NCI-H748 (cell line): Measurements from ENCODE around the gene PANK1.

Experiments used
- DNase-seq: peaks from one replicate; lab custom pipeline; 2025; ENCODE audit not compliant: unreplicated experiment; lab: John Stamatoyannopoulos, UW

Gene PANK1

GRCh38 chr10:89644967-89645741 is at the start of gene PANK1:
Gene PANK1, minus strand, starts transcription at chr10:89645242. Its CDS starts 351 bp downstream, at chr10:89644891.
- peak; percentile 86 for DNase-seq

GRCh38 chr10:89693176-89693575 is 48.1 kb upstream of the PANK1 start:
- DNase-seq, result no peak

- DNase-seq, result no peak
Measured at GRCh38 chr10:89692416-89692815, 47.4 kb upstream of the PANK1 start.

GRCh38 chr10:89690027-89690426 is 45.0 kb upstream of the PANK1 start:
- DNase-seq, result no peak

GRCh38 chr10:89685936-89686335 is 40.9 kb upstream of the PANK1 start:
- DNase-seq, result no peak

GRCh38 chr10:89684604-89685003 is 39.6 kb upstream of the PANK1 start:
- no peak for DNase-seq

- DNase-seq, result peak; percentile 3
Measured at GRCh38 chr10:89683883-89684282, 38.8 kb upstream of the PANK1 start.

GRCh38 chr10:89679986-89680385 is 34.9 kb upstream of the PANK1 start:
- no peak for DNase-seq

- DNase-seq, result no peak
Measured at GRCh38 chr10:89677341-89677740, 32.3 kb upstream of the PANK1 start.

GRCh38 chr10:89670926-89671325 is 25.9 kb upstream of the PANK1 start:
- DNase-seq, result no peak

GRCh38 chr10:89669985-89670384 is 24.9 kb upstream of the PANK1 start:
- no peak for DNase-seq

GRCh38 chr10:89668386-89669071 is 23.5 kb upstream of the PANK1 start:
- DNase-seq, result no peak

- DNase-seq, result no peak
Measured at GRCh38 chr10:89666138-89666537, 21.1 kb upstream of the PANK1 start.

- DNase-seq, result no peak
Measured at GRCh38 chr10:89665302-89665701, 20.3 kb upstream of the PANK1 start.

- DNase-seq, result no peak
Measured at GRCh38 chr10:89664203-89664602, 19.2 kb upstream of the PANK1 start.

- no peak for DNase-seq
Measured at GRCh38 chr10:89663144-89663543, 18.1 kb upstream of the PANK1 start.

- DNase-seq, result no peak
Measured at GRCh38 chr10:89662596-89662995, 17.6 kb upstream of the PANK1 start.

GRCh38 chr10:89659143-89660131 is 14.4 kb upstream of the PANK1 start:
- DNase-seq, result no peak

GRCh38 chr10:89657302-89657701 is 12.3 kb upstream of the PANK1 start:
- no peak for DNase-seq

- DNase-seq, result no peak
Measured at GRCh38 chr10:89655722-89656121, 10.7 kb upstream of the PANK1 start.

GRCh38 chr10:89653410-89653869 is 8.4 kb upstream of the PANK1 start:
- DNase-seq, result no peak
